ENCODE measurements around the gene ABCA3.

Gene ABCA3

GRCh38 chr16:2235695-2236336 is 104.7 kb downstream of the ABCA3 start:
- DNase-seq (ENCODE audit: low read depth in 2 of 2), result no peak

DNA sequence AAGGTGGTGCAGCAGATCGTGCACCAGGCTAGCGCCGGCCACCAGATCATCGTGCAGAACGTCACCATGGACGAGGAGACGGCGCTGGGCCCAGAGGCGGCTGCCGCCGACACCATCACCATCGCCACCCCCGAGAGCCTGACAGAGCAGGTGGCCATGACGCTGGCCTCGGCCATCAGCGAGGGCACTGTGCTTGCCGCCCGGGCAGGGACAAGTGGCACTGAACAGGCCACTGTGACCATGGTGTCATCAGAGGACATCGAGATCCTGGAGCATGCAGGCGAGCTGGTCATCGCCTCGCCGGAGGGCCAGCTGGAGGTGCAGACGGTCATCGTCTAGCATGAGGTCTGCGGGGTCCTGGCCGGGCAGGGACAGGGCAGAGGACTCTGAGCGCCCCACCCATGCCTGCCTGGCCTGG is 105.3 kb downstream of the ABCA3 start:
- DNase-seq (ENCODE audit: low read depth in 2 of 2), result no peak

DNA sequence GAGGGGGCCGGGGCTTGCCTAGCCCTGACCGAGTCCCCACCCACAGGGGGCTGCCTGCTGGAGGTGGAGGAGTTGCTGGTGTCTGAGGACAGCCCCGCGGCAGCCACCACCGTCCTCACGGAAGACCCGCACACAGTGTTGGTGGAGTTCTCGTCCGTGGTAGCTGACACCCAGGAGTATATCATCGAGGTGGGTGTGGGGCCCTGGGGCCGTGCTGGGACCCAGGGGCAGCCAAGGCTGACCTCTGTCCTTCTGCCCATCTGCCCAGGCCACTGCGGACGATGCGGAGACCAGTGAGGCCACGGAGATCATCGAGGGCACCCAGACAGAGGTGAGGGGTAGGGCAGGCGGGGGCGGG is 105.7 kb downstream of the ABCA3 start:
- DNase-seq (ENCODE audit: low read depth in 2 of 2), result no peak

DNA sequence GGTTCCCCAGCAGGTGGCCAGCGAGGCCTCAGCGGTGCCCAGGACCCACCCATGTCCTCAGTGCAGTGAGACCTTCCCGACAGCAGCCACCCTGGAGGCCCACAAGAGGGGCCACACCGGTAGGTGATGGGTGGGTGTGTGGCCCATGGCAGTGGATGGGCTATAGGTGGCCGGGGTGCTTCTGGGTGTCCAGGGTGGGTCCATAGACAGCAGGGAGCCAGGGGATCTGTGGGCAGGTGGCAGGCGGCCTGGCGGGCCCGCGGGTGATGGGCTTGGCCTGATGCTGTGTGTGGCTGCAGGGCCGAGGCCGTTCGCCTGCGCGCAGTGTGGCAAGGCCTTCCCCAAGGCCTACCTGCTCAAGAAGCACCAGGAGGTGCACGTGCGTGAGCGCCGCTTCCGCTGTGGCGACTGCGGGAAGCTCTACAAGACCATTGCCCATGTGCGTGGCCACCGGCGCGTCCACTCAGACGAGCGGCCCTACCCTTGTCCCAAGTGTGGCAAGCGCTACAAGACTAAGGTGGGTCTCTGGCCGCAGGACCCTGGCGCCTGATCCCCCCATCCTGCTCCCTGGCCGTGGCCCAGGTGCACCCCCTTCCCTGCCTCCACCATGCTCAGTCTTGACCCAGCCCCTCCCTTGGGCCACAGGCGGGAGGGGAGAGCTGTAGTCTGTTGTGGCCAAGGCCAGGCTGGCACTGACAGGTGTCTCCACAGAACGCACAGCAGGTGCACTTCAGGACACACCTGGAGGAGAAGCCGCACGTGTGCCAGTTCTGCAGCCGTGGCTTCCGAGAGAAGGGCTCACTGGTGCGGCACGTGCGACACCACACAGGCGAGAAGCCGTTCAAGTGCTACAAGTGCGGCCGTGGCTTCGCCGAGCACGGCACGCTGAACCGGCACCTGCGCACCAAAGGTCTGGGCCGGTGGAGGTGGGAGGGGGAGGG is 106.4 kb downstream of the ABCA3 start:
- DNase-seq (ENCODE audit: low read depth in 2 of 2), result no peak

DNA sequence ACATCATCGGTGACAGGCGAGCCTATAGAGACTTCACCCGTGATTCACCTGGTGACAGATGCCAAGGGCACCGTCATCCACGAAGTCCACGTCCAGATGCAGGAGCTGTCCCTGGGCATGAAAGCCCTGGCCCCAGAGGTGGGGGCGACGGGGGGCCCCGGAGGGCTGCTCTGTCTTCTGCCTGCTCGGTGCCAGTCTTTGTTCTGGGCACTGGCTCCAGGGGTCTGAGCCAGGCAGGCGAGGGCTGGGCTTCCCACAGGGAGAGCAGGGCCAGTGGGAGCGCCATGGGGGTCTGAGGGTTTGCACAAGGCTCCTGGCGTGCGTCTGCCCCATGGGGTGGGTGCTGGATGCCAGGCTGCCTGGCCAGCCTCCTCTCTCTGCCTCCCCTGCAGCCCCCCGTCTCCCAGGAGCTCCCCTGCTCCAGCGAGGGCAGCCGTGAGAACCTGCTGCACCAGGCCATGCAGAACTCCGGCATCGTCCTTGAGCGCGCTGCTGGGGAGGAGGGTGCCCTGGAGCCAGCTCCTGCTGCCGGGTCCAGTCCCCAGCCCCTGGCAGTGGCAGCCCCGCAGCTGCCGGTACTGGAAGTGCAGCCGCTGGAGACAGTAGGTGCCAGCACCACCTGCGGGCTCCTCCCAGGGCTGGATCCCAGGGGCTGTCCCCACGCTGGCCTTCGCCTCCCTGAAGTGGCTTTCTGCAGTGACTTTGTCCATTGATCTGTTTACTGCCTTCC is 107.3 kb downstream of the ABCA3 start:
- no peak for DNase-seq (ENCODE audit: low read depth in 2 of 2)

- no peak for DNase-seq (ENCODE audit: low read depth in 2 of 2)
These were observed 108.2 kb downstream of the ABCA3 start for GRCh38 chr16:2232094-2232990.

- no peak for DNase-seq (ENCODE audit: low read depth in 2 of 2)
These were observed 109.3 kb downstream of the ABCA3 start for GRCh38 chr16:2231016-2231931.

DNA sequence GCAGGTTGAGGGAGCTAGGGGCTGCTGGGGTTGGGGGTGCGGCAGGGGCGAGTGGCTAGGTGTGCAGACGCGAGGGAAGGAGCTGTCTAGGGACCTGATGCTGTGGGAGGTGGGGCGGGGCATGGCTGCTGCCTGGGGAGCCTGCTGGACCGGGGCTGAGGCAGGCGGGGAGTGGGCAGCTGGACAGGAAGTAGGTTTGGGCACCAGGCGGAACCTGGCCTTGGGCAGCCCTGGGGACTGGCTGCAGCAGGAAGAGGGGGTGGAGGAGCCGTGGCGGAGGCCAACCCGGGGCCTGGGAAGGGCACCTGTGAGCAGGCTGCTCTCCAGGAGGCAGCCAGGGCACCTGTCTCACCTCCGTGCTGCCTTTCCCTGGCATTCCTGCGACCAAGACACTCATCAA is 110.2 kb downstream of the ABCA3 start:
- no peak for DNase-seq (ENCODE audit: low read depth in 2 of 2)

DNA sequence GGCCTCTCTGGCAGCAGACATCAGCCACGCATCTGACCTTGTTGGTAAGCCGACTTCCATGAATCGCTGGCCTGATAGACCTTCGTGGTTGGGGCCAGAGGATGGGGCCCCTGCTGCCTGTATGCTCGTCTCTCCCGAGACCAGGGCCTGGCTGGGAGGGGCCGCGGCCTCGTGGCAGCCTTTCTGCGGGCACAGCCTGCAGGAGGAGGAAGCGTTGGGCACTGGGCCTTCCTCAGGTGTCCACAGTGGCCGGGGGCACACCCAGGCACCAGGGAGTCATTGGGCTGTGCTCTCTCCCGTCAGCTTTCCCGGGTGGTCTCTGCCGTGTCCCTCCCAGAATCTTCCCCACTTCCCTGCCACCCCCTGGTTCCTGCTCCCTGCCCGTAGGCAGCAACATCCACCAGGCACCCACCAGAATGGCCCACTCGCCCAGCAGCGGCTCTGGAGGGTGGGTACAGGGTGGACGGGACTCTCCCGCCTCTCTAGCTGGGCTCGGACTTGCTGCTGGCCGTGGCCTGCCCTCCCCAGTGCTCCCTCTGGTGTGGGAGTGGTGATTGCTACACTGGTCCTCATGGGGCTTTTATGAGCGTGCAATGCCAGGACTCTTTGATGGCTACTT is 110.8 kb downstream of the ABCA3 start:
- DNase-seq (ENCODE audit: low read depth in 2 of 2), result no peak

- DNase-seq (ENCODE audit: low read depth in 2 of 2), result no peak
These were observed 111.4 kb downstream of the ABCA3 start for GRCh38 chr16:2229091-2229490.

GRCh38 chr16:2228161-2228824 is 112.2 kb downstream of the ABCA3 start:
- DNase-seq (ENCODE audit: low read depth in 2 of 2), result no peak

DNA sequence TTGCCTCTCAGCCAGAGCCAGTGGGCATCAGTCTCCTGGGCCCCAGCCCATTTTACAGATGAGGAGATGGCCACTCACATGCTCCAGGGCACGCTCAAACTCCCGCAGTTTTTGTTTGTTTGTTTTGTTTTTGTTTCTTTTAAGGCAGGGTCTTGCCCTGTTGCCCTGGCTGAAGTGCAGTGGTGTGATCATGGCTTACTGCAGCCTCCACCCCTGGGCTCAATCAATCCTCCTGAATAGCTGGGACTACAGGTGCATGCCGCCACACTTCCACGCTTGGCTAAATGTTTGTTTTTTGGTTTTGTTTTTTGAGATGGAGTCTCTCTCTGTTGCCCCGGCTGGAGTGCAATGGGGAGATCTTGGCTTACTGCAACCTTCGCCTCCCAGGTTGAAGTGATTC is 113.6 kb downstream of the ABCA3 start:
- no peak for DNase-seq (ENCODE audit: low read depth in 2 of 2)

DNA sequence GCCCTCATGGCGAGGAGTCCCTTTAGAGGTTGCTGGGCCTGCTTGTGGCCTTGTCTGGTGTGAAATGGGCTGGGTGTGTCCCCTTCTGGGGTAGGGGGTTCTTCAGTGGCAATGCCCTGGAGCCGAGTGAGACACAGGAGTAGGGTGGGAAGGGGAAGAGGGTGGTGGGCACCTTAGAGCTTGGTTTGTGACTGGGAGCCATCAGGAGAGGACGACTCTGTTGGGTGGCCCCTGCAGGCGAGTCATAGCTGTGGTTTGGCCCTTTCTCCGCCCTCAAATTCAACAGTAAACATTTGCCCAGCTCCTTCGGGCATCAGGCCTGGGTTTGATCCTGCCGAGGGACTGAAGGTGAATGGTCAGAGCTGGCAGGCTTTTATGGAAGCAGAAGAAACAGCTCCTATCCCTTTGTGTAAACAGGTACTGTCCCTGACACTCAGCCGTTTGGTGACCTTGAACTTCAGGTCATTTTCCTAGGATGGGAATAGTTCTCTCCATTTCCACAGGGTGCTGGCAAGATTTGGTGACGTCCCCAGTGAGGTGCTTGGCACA is 114.2 kb downstream of the ABCA3 start:
- no peak for DNase-seq (ENCODE audit: low read depth in 2 of 2)

All from stimulated activated CD8-positive, alpha-beta memory T cell treated with anti-CD3 and anti-CD28 coated beads, Interleukin-7, amount 100 ng/mL, for 1 hour (primary cell).